NOMO-1 (cell line): ENCODE results near the gene ROCK1.

Experiments used
- DNase-seq, 2 experiments: peaks; one replicate each; lab custom pipeline; 2025; ENCODE audit not compliant: unreplicated experiment in 2 of 2; lab: John Stamatoyannopoulos, UW

ROCK1 gene

GRCh38 chr18:21109936-21110712, 1.5 kb downstream of the ROCK1 start:
- no peak for DNase-seq

- no peak for DNase-seq
These were observed 5.7 kb downstream of the ROCK1 start for GRCh38 chr18:21105936-21106335.

GRCh38 chr18:21101172-21101571, 10.4 kb downstream of the ROCK1 start:
- no peak for DNase-seq

GRCh38 chr18:21100678-21101077, 10.9 kb downstream of the ROCK1 start:
- no peak for DNase-seq

GRCh38 chr18:21100146-21100545, 11.5 kb downstream of the ROCK1 start:
- DNase-seq = no peak

- DNase-seq = no peak
These were observed 12.2 kb downstream of the ROCK1 start for GRCh38 chr18:21099442-21099841.

GRCh38 chr18:21096760-21097159, 14.9 kb downstream of the ROCK1 start:
- DNase-seq = no peak

- DNase-seq = no peak
These were observed 18.5 kb downstream of the ROCK1 start for GRCh38 chr18:21093133-21093532.

GRCh38 chr18:21090680-21091079, 20.9 kb downstream of the ROCK1 start:
- DNase-seq = no peak

GRCh38 chr18:21085579-21086166, 25.9 kb downstream of the ROCK1 start:
- DNase-seq = no peak

- no peak for DNase-seq
These were observed 27.0 kb downstream of the ROCK1 start for GRCh38 chr18:21084511-21085078.

GRCh38 chr18:21083017-21083416, 28.6 kb downstream of the ROCK1 start:
- DNase-seq = no peak

GRCh38 chr18:21081426-21081825, 30.2 kb downstream of the ROCK1 start:
- DNase-seq = no peak

GRCh38 chr18:21080576-21080975, 31.0 kb downstream of the ROCK1 start:
- DNase-seq = no peak

- DNase-seq = peak; percentile 7 to 55
These were observed 37.0 kb downstream of the ROCK1 start for GRCh38 chr18:21074336-21075323.

- DNase-seq = peak in 1 of 2 experiments; percentile 13
These were observed 38.4 kb downstream of the ROCK1 start for GRCh38 chr18:21073180-21073579.

GRCh38 chr18:21071071-21071470, 40.5 kb downstream of the ROCK1 start:
- DNase-seq = no peak

- DNase-seq = no peak
These were observed 42.1 kb downstream of the ROCK1 start for GRCh38 chr18:21069468-21069867.

- DNase-seq = no peak
These were observed 47.3 kb downstream of the ROCK1 start for GRCh38 chr18:21064347-21064746.

GRCh38 chr18:21063011-21063410, 48.6 kb downstream of the ROCK1 start:
- no peak for DNase-seq

- no peak for DNase-seq
These were observed 54.5 kb downstream of the ROCK1 start for GRCh38 chr18:21057112-21057511.
